ENCODE results near the gene MTAP.

GRCh38 chr9:21871256-21871975 lies 69.0 kb downstream of the MTAP start:
- TF ChIP-seq CTCF (IDR thresholded peaks at IDR 0.05; ENCODE audit: low read depth, low read length, poor library complexity, severe bottlenecking) (no peak), EZH2phosphoT487 (IDR thresholded peaks at IDR 0.05; ENCODE audit: borderline replicate concordance, low read length) (no peak)

All from DOHH2 (cell line).